Osteocyte (in vitro differentiated cells): Measurements from ENCODE around the gene KIF13A. TPM values are rescaled to one million over a fixed set of nuclear protein-coding genes. Genes with fewer than 3 reads are reported as not detected.

Experiments
- DNase-seq: peaks from one replicate; pipeline ENCODE4 v3.0.0; 2021; ENCODE audit warnings: mixed read lengths; ENCODE audit not compliant: unreplicated experiment; ENCODE audit errors: extremely low spot score
- H3K27ac Mint-ChIP-seq: one replicate; pipeline ENCODE4 v1.8.0; 2021; ENCODE audit warnings: mild to moderate bottlenecking, mixed read lengths; ENCODE audit not compliant: unreplicated experiment
- H3K27me3 Mint-ChIP-seq: one replicate; pipeline ENCODE4 v1.8.0; 2021; ENCODE audit warnings: mixed read lengths; ENCODE audit not compliant: unreplicated experiment
- H3K36me3 Mint-ChIP-seq: one replicate; pipeline ENCODE4 v1.8.0; 2021; ENCODE audit warnings: mixed read lengths; ENCODE audit not compliant: unreplicated experiment
- H3K4me1 Mint-ChIP-seq: one replicate; pipeline ENCODE4 v1.8.0; 2021; ENCODE audit warnings: mixed read lengths; ENCODE audit not compliant: unreplicated experiment
- H3K4me3 Mint-ChIP-seq: one replicate; pipeline ENCODE4 v1.8.0; 2021; ENCODE audit warnings: mild to moderate bottlenecking, moderate library complexity, mixed read lengths; ENCODE audit not compliant: unreplicated experiment
- H3K9me3 Mint-ChIP-seq: one replicate; pipeline ENCODE4 v1.8.0; 2021; ENCODE audit warnings: mixed read lengths; ENCODE audit not compliant: unreplicated experiment
- total RNA-seq: library from RNA; stranded (reverse); gene quantifications from 2 replicates; pipeline ENCODE4 v1.2.1, GENCODE V29; 2021
- TF ChIP-seq, protein P1 (sequence below): fragments of 200-600 bp; sonication (generic); IDR thresholded peaks from 2 replicates; pipeline ENCODE4 v1.5.0; 2021; ENCODE audit warnings: antibody characterized with exemption, mild to moderate bottlenecking, moderate library complexity

Gene KIF13A
- total RNA-seq, 1 donor from 2014 or later: 47.5 TPM

DNA sequence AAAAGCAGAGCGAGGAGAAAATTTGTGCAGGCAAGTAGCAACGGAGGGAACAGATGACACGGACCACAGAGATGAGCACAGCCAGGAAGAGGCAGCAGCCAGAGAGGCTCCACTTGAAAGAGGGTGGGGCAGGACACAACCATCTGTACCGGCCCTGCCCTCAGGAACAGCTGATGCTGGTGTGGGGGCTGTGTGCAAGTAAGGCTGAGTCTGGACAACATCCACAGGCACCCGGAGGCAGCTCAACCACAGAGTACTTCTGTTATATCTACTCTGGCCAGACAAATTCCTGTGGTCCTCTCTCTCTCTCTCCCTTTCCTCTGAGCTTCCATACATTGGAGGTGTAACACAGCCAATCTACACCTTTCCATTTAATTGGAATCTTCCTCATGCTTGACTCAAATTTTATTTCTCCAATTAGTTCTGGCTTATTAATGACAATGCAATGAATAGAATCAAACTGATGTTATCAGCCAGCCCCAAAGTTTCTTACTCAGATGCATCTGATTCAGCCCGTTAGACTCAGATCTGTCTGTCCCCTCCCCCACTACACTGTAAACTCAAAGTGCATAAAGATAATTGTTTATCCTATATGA lies 24.9 kb downstream of the KIF13A start:
- Mint-ChIP-seq H3K4me1 (peaks cover 80% of the 10 kb centered on the region), H3K4me3 (no peak overlapping the region), H3K27ac (peak overlapping the region; percentile 78), H3K36me3 (no peaks in the 10 kb centered on the region), H3K9me3 (no peaks in the 10 kb centered on the region), H3K27me3 (no peaks in the 10 kb centered on the region)
- no peak for DNase-seq
- TF ChIP-seq, protein P1, sequence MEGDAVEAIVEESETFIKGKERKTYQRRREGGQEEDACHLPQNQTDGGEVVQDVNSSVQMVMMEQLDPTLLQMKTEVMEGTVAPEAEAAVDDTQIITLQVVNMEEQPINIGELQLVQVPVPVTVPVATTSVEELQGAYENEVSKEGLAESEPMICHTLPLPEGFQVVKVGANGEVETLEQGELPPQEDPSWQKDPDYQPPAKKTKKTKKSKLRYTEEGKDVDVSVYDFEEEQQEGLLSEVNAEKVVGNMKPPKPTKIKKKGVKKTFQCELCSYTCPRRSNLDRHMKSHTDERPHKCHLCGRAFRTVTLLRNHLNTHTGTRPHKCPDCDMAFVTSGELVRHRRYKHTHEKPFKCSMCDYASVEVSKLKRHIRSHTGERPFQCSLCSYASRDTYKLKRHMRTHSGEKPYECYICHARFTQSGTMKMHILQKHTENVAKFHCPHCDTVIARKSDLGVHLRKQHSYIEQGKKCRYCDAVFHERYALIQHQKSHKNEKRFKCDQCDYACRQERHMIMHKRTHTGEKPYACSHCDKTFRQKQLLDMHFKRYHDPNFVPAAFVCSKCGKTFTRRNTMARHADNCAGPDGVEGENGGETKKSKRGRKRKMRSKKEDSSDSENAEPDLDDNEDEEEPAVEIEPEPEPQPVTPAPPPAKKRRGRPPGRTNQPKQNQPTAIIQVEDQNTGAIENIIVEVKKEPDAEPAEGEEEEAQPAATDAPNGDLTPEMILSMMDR: no peak

DNA sequence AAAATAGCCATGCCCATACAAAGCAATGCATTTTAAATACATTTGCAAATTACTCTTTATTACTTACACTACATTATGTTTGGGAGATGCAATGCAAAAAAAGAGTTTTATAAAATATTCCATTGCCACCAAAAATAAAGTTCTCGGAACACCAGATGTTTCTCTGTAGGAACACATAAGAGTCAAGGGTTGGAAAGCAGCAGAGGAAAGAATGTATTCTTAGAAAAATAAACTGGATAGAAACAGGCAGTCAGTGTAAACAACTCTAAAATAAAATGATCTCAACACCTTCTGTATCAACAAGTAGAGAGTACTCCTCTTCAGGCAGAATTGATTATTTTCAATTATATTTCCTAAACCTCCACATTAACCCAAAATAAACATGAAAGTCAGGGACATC lies 28.1 kb downstream of the KIF13A start:
- Mint-ChIP-seq H3K36me3 (no peaks in the 10 kb centered on the region), H3K4me3 (no peak overlapping the region), H3K9me3 (no peaks in the 10 kb centered on the region), H3K4me1 (peaks cover 54% of the 10 kb centered on the region), H3K27ac (peak overlapping the region; percentile 73), H3K27me3 (no peaks in the 10 kb centered on the region)
- TF ChIP-seq, protein P1: no peak
- DNase-seq: no peak

DNA sequence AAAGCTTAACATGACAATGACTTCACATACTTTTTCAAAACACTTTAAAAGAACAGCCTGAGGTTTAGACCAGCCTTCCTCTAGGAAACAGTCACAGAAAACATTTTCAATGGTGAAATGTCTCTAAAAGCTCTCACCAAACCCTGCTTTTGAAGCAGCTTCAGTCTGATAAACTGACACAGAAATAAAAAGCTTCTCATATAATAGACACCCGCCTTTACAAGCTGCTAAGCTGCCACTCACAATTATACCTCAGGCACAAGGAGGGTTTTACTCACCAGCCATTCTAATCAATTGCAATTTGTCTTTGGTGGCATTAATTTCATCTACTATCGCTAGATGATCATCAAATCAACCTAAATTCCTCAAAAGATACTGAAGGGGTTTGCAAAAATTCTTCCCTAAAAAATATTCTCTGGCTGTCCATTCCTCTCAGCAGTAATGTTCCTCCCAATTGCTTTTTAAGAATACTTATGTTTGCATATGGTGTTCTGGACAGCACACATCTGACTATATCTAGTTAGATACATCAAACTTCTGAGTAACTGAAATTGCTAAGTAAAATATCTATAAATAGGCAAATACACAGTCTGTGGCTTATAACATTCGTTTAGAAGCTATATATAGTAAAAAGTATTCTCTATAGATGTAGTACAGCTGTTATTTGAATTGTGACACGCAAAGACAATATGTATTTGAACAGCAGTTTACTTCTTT lies 29.4 kb downstream of the KIF13A start:
- no peak for DNase-seq
- Mint-ChIP-seq H3K27ac (peak overlapping the region; percentile 71), H3K4me1 (peaks cover 49% of the 10 kb centered on the region), H3K9me3 (no peaks in the 10 kb centered on the region), H3K36me3 (peaks cover under 1% of the 10 kb centered on the region), H3K4me3 (no peak overlapping the region), H3K27me3 (no peaks in the 10 kb centered on the region)
- TF ChIP-seq, protein P1: no peak

DNA sequence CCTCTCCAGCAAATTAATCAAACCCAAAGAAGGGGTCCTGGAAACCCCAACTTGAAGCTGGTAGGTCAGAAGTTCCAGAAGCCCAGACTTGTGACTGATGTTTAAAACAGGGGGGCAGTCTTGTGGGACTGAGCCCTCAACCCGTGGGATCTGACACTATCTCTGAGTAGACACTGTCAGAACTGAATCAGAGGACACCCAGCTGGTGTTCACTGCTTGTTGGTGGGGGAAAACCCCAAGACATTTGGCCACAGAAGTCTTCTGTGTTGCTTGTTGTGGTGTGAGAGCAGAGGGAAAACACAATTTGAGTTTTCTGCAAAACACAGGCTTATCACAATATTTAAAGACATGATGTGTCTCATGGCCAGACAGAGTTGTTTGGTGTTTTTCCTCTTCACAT lies 29.9 kb downstream of the KIF13A start:
- DNase-seq: no peak
- Mint-ChIP-seq H3K4me1 (peaks cover 44% of the 10 kb centered on the region), H3K36me3 (peaks cover 3% of the 10 kb centered on the region), H3K27ac (peak overlapping the region; percentile 71), H3K4me3 (no peak overlapping the region), H3K27me3 (no peaks in the 10 kb centered on the region), H3K9me3 (no peaks in the 10 kb centered on the region)
- TF ChIP-seq, protein P1: no peak

DNA sequence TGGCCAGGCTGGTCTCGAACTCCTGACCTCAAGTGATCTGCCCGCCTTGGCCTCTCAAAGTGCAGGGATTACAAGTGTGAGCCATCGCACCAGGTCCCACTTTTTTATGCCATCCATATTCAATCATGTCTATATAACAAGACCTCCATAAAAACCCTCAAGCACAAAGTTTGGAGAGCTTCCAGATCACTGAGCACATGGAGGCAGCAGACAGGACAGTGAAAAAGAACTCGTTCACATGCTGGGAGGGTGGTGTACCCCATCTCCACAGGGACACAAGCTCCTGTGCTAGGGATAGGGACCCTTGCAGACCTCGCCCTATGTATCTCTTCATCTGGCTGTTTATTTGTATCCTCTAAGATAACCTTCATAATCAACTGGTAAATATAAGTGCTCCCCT lies 30.3 kb downstream of the KIF13A start:
- no peaks in the 10 kb centered on the region for H3K27me3 Mint-ChIP-seq
- TF ChIP-seq, protein P1: no peak
- no peak overlapping the region for H3K4me3 Mint-ChIP-seq
- peaks cover 3% of the 10 kb centered on the region for H3K36me3 Mint-ChIP-seq
- no peaks in the 10 kb centered on the region for H3K9me3 Mint-ChIP-seq
- H3K27ac Mint-ChIP-seq: peak overlapping the region; percentile 71
- H3K4me1 Mint-ChIP-seq: peaks cover 39% of the 10 kb centered on the region
- DNase-seq: no peak
